ENCODE data around the gene SUCLG2.

SUCLG2 gene

GRCh38 chr3:67648701-67649100 lies 5.7 kb downstream of the SUCLG2 start:
- no peak for DNase-seq

GRCh38 chr3:67648229-67648628 lies 6.2 kb downstream of the SUCLG2 start:
- no peak for DNase-seq

GRCh38 chr3:67647390-67647878 lies 7.0 kb downstream of the SUCLG2 start:
- no peak for DNase-seq

- DNase-seq = no peak
Observed at GRCh38 chr3:67646586-67647234, 7.7 kb downstream of the SUCLG2 start.

- no peak for DNase-seq
Observed at GRCh38 chr3:67644827-67645226, 9.6 kb downstream of the SUCLG2 start.

GRCh38 chr3:67642734-67643133 lies 11.7 kb downstream of the SUCLG2 start:
- DNase-seq = no peak

- DNase-seq = no peak
Observed at GRCh38 chr3:67642190-67642589, 12.2 kb downstream of the SUCLG2 start.

GRCh38 chr3:67641451-67641850 lies 13.0 kb downstream of the SUCLG2 start:
- DNase-seq = no peak

GRCh38 chr3:67640023-67640660 lies 14.3 kb downstream of the SUCLG2 start:
- no peak for DNase-seq

GRCh38 chr3:67637255-67637900 lies 17.0 kb downstream of the SUCLG2 start:
- DNase-seq = no peak

GRCh38 chr3:67635806-67636205 lies 18.6 kb downstream of the SUCLG2 start:
- no peak for DNase-seq

GRCh38 chr3:67635257-67635656 lies 19.2 kb downstream of the SUCLG2 start:
- DNase-seq = no peak

- no peak for DNase-seq
Observed at GRCh38 chr3:67630666-67631362, 23.6 kb downstream of the SUCLG2 start.

GRCh38 chr3:67624687-67625086 lies 29.7 kb downstream of the SUCLG2 start:
- no peak for DNase-seq

- no peak for DNase-seq
Observed at GRCh38 chr3:67624078-67624477, 30.3 kb downstream of the SUCLG2 start.

- no peak for DNase-seq
Observed at GRCh38 chr3:67622652-67623051, 31.8 kb downstream of the SUCLG2 start.

- no peak for DNase-seq
Observed at GRCh38 chr3:67620869-67621268, 33.5 kb downstream of the SUCLG2 start.

GRCh38 chr3:67619991-67620390 lies 34.4 kb downstream of the SUCLG2 start:
- DNase-seq = no peak

GRCh38 chr3:67617518-67617917 lies 36.9 kb downstream of the SUCLG2 start:
- DNase-seq = no peak

- DNase-seq = no peak
Observed at GRCh38 chr3:67616046-67616445, 38.4 kb downstream of the SUCLG2 start.

GRCh38 chr3:67614195-67614594 lies 40.2 kb downstream of the SUCLG2 start:
- no peak for DNase-seq

- DNase-seq = no peak
Observed at GRCh38 chr3:67610458-67610857, 44.0 kb downstream of the SUCLG2 start.

GRCh38 chr3:67609709-67610108 lies 44.7 kb downstream of the SUCLG2 start:
- no peak for DNase-seq

- no peak for DNase-seq
Observed at GRCh38 chr3:67608034-67608433, 46.4 kb downstream of the SUCLG2 start.
